D721Med (cell line): Measurements from ENCODE around the gene MMP24OS.

ENCODE experiments used
- DNase-seq: peaks from one replicate; pipeline ENCODE4 v3.0.0; 2011; ENCODE audit warnings: low spot score; ENCODE audit not compliant: insufficient read length
- FAIRE-seq: peaks from 2 replicates; lab custom pipeline; 2011; peaks lifted over from hg19 to GRCh38; lab: Jason Lieb, UNC
- TF ChIP-seq, protein P1 (sequence below): IDR thresholded peaks from 2 replicates; pipeline ENCODE4 v1.5.1; 2012; ENCODE audit warnings: mild to moderate bottlenecking, control low read depth; ENCODE audit not compliant: insufficient read depth; ENCODE audit errors: missing control alignments

The MMP24OS gene

DNA sequence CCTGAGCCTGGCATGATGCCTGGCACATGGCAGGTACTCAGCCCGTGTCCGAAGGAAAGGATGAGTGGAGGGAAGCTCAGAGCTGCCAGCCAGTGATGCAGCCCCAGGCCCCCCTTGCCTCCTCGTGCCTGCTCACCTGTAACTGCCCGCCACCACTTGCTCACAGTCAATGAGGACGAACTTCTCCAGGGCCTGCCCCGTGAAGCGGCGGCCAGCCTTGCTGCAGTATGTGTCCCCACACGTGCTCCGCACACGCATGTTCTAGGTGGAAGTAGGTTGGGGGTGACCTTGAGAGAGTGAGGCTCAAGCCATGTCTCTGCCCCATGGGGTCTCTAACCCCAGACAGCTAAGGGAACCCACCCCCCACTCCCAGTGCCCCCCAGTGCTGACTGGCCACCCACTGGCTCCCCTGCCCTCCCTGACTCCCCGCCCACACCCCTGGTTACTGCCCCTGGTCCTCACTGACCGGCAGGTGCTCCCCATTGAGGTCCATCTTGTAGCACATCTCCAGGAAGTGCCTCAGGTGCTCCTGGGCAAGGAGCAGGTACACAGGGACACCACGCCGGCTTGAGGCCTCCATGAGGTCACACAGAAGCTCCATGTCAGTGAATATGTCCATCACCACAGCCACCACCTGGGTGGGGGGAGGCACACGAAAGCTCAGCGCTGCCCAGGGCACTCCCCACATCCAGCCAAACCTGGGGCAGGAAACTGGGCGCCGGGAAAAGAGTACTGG, 10.6 kb upstream of the MMP24OS start:
- TF ChIP-seq, protein P1, sequence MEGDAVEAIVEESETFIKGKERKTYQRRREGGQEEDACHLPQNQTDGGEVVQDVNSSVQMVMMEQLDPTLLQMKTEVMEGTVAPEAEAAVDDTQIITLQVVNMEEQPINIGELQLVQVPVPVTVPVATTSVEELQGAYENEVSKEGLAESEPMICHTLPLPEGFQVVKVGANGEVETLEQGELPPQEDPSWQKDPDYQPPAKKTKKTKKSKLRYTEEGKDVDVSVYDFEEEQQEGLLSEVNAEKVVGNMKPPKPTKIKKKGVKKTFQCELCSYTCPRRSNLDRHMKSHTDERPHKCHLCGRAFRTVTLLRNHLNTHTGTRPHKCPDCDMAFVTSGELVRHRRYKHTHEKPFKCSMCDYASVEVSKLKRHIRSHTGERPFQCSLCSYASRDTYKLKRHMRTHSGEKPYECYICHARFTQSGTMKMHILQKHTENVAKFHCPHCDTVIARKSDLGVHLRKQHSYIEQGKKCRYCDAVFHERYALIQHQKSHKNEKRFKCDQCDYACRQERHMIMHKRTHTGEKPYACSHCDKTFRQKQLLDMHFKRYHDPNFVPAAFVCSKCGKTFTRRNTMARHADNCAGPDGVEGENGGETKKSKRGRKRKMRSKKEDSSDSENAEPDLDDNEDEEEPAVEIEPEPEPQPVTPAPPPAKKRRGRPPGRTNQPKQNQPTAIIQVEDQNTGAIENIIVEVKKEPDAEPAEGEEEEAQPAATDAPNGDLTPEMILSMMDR = no peak

DNA sequence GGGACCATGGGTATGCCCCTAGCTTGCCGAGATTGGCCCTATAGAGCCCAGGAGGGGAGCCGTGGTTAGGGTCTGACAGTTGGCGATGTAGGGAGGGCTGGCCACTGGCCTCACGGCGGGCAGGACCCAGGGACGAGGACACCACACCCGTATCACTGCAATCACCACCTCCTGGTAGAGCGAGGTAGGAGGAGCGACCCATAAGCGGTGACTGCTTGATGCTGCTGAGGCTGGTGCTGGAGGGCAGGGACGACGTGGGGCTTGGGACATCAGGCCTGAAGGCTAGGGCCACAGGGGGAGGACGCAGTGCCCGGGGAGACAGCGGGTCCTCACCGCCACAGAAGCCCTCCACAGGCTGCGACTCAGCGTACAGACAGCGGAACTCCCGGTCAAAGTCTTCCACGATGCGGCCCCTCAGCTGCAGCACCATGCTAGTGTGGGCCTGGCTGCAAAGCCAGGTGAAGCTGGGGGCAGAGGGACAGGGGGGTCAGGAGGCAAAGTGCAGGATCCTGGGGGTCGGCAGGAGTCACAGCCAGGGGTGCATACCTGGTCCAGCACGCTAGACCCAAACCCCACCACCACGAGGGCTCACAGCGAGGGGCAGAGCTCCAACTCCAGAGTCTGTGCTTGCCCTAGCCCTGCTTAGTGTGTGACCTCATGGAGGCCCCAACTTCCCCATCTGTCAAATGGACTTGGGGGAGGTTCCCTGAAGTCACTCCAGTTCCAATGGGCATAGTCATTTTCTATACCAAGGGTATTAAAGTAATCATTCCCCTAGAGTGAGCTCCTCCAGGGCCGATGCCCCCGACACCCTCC, 9.8 kb upstream of the MMP24OS start:
- no peak for DNase-seq
- TF ChIP-seq, protein P1 = no peak

More for the DNA sequence above, 10.6 kb upstream of the MMP24OS start:
- DNase-seq = no peak
- FAIRE-seq = no peak

DNA sequence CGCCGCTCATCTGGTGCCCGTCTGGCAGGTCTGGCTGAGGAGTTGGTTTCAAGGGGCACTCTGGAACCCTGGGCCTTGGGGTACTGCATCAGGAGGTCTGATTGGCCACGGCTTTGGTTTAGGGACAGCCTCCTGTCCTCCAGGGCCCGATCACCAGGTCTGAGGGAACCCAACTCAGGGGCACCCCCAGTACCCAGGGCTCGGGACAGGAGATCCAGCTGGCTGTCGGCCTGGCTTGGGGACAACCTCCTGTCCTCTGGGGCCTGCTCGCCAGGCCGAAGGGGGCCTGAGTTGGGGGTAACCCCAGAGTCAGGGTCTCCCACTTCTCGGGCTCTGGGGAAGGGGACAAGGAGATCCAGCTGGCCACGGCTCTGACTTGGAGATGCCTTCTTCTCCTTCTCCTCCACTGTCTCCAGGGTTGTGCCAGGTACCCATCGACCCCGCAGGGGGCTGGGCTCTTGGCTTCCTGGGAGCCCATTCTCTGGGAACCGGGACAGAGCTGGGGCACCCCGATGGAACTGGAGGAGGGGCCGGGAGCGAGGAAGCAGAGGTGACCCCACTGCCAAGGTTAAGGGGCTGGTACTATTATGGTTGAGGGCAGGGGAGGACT, 9.1 kb upstream of the MMP24OS start:
- no peak for DNase-seq
- no peak for FAIRE-seq
- TF ChIP-seq, protein P1 = no peak

More for the DNA sequence above, 9.8 kb upstream of the MMP24OS start:
- FAIRE-seq = no peak

DNA sequence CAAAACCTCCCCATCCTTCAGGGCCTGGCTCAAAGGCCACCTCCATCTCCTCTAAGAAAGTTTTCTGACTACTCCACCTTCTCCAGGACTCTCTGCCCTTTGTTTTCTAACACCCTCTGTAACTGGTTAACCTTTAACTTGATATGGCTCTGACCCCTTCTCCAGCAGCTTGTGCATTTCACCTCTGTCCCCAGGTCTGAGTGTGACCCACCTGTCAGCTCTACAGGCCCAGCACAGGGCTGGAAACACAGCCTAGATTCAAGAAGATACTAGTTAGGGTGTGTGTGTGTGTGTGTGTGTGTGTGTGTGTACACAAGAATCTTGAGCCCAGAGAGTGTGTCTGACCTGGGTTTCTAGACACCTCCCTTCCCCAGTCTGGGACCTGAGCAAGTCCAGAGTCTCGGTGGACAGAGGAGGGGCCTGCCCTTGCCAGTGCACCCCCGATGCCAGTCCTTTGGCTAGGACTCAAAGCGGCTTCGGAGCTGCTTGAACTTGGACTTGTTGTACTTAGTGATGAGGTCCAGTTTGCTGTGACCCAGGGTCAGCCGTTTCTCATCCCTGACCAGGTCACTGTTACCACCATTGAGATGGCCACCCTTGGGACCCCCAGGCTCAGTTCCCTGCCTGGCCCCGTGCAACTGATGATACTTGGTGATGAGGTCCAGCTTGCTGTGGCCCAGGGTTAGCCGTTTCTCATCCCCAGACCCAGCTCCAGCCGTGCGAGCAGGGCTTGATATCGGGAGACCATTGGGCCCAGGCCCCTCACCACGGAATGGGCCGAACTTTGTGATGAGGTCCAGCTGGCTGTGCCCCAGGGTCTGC, 8.4 kb upstream of the MMP24OS start:
- DNase-seq (no peak), FAIRE-seq (no peak)
- TF ChIP-seq, protein P1 = no peak

DNA sequence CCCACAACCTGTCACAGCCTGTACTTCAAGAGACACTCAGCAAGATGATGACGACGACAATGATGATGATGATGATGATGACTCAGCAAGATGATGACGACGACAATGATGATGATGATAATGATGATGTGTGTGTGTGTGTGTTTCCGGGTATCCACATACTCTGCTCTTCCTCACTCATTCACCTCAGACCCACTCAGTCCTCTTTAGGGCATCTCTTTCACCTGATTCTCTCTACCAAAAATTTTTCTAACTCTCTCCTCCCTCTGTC, 7.8 kb upstream of the MMP24OS start:
- FAIRE-seq (no peak), DNase-seq (no peak)
- TF ChIP-seq, protein P1 = no peak

DNA sequence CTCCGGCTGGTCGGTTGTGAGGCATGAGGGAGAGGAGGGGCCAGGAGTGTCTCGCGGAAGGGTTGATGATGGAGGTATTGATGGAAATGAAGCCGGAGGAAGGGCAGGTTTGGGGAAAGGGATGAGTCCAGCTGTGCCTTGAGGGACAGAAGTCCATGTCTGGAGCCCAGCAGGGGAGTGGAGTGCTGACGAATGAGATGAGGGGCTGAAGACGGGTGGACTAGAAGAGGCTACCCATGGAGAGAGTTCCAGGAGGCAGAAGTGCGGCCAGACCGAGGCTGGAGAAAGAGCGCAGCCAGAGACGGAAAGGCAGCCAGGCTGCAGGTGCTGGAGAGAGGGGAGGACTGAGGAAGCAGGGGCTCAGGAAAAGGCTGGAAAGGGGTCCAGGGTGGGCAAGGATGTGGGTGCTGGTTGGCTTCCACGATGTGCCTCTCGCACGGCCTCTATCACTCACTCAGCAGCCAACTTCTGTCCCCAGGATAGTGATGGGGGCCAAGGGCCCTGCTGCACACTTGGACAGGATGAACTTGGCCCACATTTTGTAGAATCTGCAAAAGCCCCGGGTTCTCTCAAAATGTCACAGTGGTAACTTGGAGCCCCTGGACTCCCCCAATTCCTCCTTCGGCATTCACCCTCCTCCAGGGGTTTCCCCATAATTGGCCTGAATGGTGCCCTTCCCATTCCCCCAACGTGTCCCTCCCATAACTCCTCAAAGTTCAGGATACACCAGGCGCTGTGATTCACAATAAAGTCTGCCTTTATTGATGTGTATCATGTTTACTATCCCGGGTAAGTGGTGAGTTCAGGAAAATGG, 7.3 kb upstream of the MMP24OS start:
- no peak for DNase-seq
- no peak for FAIRE-seq

More for the DNA sequence above, 7.3 kb upstream of the MMP24OS start:
- TF ChIP-seq, protein P1 = no peak
